GM12878 (cell line): ENCODE measurements around the gene CRIM1. TPM values are rescaled to one million over a fixed set of nuclear protein-coding genes. Genes with fewer than 3 reads are reported as not detected.

Experiments used
- ATAC-seq: fragments of 200-7000 bp; cut with Tn5 transposase; 3 replicates; pipeline ENCODE4 v1.9.1; 2020; ENCODE audit warnings: mild to moderate bottlenecking, moderate library complexity
- BruUV-seq: library from RNA; stranded (reverse); fragments of 400-500 nt; replicated peaks from 2 replicates; lab custom pipeline; 2021; lab: Mats Ljungman, UMichigan
- CTCF ChIA-PET: fragments of 300-600 bp; sonication (Branson Sonifier 250); formaldehyde crosslinking; extraction: SDS; loops from one replicate; lab custom pipeline; 2021; ENCODE audit warnings: inconsistent platforms; lab: Yijun Ruan, JAX
- POLR2A ChIA-PET: fragments of 350-600 bp; formaldehyde crosslinking; extraction: SDS; loops from one replicate; lab custom pipeline; 2021; ENCODE audit warnings: inconsistent platforms; lab: Charles Lee
- RAD21 ChIA-PET: fragments of 300-600 bp; sonication (Branson Sonifier 250); formaldehyde crosslinking; loops from one replicate; lab custom pipeline; 2023; ENCODE audit warnings: antibody characterized with exemption; ENCODE audit not compliant: unreplicated experiment; lab: Charles Lee
- SMC1A ChIA-PET: fragments of 300-600 bp; sonication (Branson Sonifier 250); formaldehyde crosslinking; loops from one replicate; lab custom pipeline; 2023; ENCODE audit not compliant: unreplicated experiment, uncharacterized antibody; lab: Charles Lee
- DNase-seq: peaks from one replicate; pipeline ENCODE4 v3.0.0-alpha.2; 2011; ENCODE audit warnings: low read depth, low spot score
- FAIRE-seq: peaks from 3 replicates; lab custom pipeline; 2011; peaks lifted over from hg19 to GRCh38; lab: Jason Lieb, UNC
- H2AFZ ChIP-seq: 2 replicates; pipeline ENCODE4 v1.6.0; 2011; ENCODE audit warnings: low read depth, low read length, control low read depth; ENCODE audit not compliant: control insufficient read depth
- H3K27ac ChIP-seq: 2 replicates; pipeline ENCODE4 v1.5.1; 2011; ENCODE audit warnings: control low read depth; ENCODE audit not compliant: control insufficient read depth, insufficient read depth
- H3K27me3 ChIP-seq, 2 experiments: replicated peaks in 1 of 2; 2 replicates each; pipeline versions ENCODE4 v1.6.0 to v1.6.1; 2011; ENCODE audit warnings: low read length in 1 of 2; ENCODE audit not compliant: control insufficient read depth in 2 of 2, insufficient read depth in 2 of 2
- H3K36me3 ChIP-seq, 2 experiments: 2 replicates each; pipeline ENCODE4 v1.5.1; 2011; ENCODE audit warnings: low read length in 1 of 2; ENCODE audit not compliant: control insufficient read depth in 2 of 2, insufficient read depth in 2 of 2
- H3K4me1 ChIP-seq: 2 replicates; pipeline ENCODE4 v1.6.1; 2011; ENCODE audit warnings: mild to moderate bottlenecking, low read length, moderate library complexity, mixed read lengths; ENCODE audit not compliant: control insufficient read depth, insufficient read depth
- H3K4me2 ChIP-seq: 2 replicates; pipeline ENCODE4 v1.6.0; 2011; ENCODE audit warnings: control low read depth; ENCODE audit not compliant: control insufficient read depth, insufficient read depth
- H3K4me3 ChIP-seq: fragments of 200-600 bp; sonication (generic); 2 replicates; pipeline ENCODE4 v1.5.1; 2016
- H3K79me2 ChIP-seq: 2 replicates; pipeline ENCODE4 v1.6.0; 2011; ENCODE audit warnings: low read length; ENCODE audit not compliant: control insufficient read depth, insufficient read depth
- H3K9ac ChIP-seq: 2 replicates; pipeline ENCODE4 v1.8.0; 2011; ENCODE audit warnings: low read length, control low read depth, mixed read lengths; ENCODE audit not compliant: control insufficient read depth, insufficient read depth
- H3K9me3 ChIP-seq: replicated peaks from 3 replicates; pipeline ENCODE4 v1.5.1; 2011; ENCODE audit warnings: mild to moderate bottlenecking, low read length; ENCODE audit not compliant: control insufficient read depth, insufficient read depth
- H4K20me1 ChIP-seq: 2 replicates; pipeline ENCODE4 v1.6.0; 2011; ENCODE audit not compliant: control insufficient read depth, insufficient read depth
- CHD4 ChIP-seq: fragments of 200-600 bp; sonication (generic); IDR thresholded peaks from 2 replicates; pipeline ENCODE4 v1.6.1; 2016; ENCODE audit warnings: mild to moderate bottlenecking
- CREB1 ChIP-seq: IDR thresholded peaks from 2 replicates; pipeline ENCODE4 v1.6.1; 2012; ENCODE audit warnings: low read depth, mild to moderate bottlenecking, inconsistent platforms
- ETV6 ChIP-seq, 2 experiments: fragments of 450-650 bp in 1 of 2; IDR thresholded peaks in 1 of 2; conservative IDR thresholded peaks in 1 of 2; 2 replicates each; pipeline ENCODE4 v1.6.1; 2014; ENCODE audit warnings: antibody characterized with exemption in 1 of 2, borderline replicate concordance in 1 of 2, low read depth in 1 of 2, mild to moderate bottlenecking in 1 of 2, moderate library complexity in 1 of 2
- HDGF ChIP-seq: fragments of 450-650 bp; IDR thresholded peaks from 2 replicates; pipeline ENCODE4 v1.6.1; 2016; ENCODE audit warnings: antibody characterized with exemption
- MYB ChIP-seq: fragments of 150-350 bp; IDR thresholded peaks from 2 replicates; pipeline ENCODE4 v1.6.1; 2014; ENCODE audit warnings: mild to moderate bottlenecking, low read depth, low read length, borderline replicate concordance
- NBN ChIP-seq: fragments of 450-650 bp; IDR thresholded peaks from 2 replicates; pipeline ENCODE4 v1.6.1; 2016
- ZNF207 ChIP-seq: fragments of 450-650 bp; IDR thresholded peaks from 2 replicates; pipeline ENCODE4 v1.6.1; 2014; ENCODE audit warnings: antibody characterized with exemption, mild to moderate bottlenecking, borderline replicate concordance
- ZSCAN29 ChIP-seq: fragments of 450-650 bp; IDR thresholded peaks from 2 replicates; pipeline ENCODE4 v1.6.1; 2017; ENCODE audit warnings: mild to moderate bottlenecking, moderate library complexity
- in situ Hi-C: fragments of 300-500 bp; cut with MboI; formaldehyde crosslinking; loops from 9 replicates; pipeline ENCODE4 v1.14.3; 2018; ENCODE audit warnings: mixed read lengths
- intact Hi-C: fragments of 100-400 bp; cut with micrococcal nuclease; formaldehyde crosslinking; loops from one replicate; pipeline ENCODE4 v1.14.2; 2022; ENCODE audit not compliant: unreplicated experiment
- polyA plus RNA-seq, 11 experiments: library from polyadenylated mRNA; depleted of rRNA in 4 of 11; unstranded in 6 of 11; stranded (reverse) in 5 of 11; fragments of >200 nt; fragmentation: Nextera tagmentation in 4 of 11; fragmentation: Illumina TruSeq in 1 of 11; extraction: Ambion mirVana in 4 of 11; extraction: Trizol in 1 of 11; gene quantifications; 1 replicate in 1 of 11; 2 replicates in 10 of 11; pipeline versions ENCODE4 v1.2.1 to v1.2.3, GENCODE V29; 2011 to 2016; ENCODE audit warnings: inconsistent platforms in 2 of 11, missing spikeins in 2 of 11, low read depth in 1 of 11
- total RNA-seq, 4 experiments: library from RNA; depleted of rRNA in 3 of 4; stranded (reverse); fragments of >200 nt in 3 of 4; fragmentation: Illumina TruSeq in 1 of 4; extraction: Trizol in 1 of 4; gene quantifications; 2 replicates each; pipeline versions ENCODE4 v1.2.1 to v1.2.3, GENCODE V29; 2013 to 2021
- TF ChIP-seq, protein P1 (sequence below): fragments of 450-650 bp; formaldehyde crosslinking; IDR thresholded peaks from 2 replicates; pipeline ENCODE4 v1.4.0; 2020; ENCODE audit warnings: mild to moderate bottlenecking, moderate library complexity
- TF ChIP-seq, protein P2 (sequence below): fragments of 450-650 bp; IDR thresholded peaks from 2 replicates; pipeline ENCODE4 v1.6.1; 2017; ENCODE audit warnings: mild to moderate bottlenecking, low read depth, inconsistent platforms; ENCODE audit not compliant: poor library complexity, severe bottlenecking
- TF ChIP-seq, protein P3 (sequence below): fragments of 450-650 bp; IDR thresholded peaks from 2 replicates; pipeline ENCODE4 v1.6.1; 2017; ENCODE audit warnings: low read depth, mild to moderate bottlenecking, moderate library complexity

CRIM1 gene
- total and polyA plus RNA-seq, 10 of the 15 experiments (the other 5 are each of a cell fraction or from before 2014, with no cell fraction given) = 0.42 to 7.4 (median 3.1) TPM

DNA sequence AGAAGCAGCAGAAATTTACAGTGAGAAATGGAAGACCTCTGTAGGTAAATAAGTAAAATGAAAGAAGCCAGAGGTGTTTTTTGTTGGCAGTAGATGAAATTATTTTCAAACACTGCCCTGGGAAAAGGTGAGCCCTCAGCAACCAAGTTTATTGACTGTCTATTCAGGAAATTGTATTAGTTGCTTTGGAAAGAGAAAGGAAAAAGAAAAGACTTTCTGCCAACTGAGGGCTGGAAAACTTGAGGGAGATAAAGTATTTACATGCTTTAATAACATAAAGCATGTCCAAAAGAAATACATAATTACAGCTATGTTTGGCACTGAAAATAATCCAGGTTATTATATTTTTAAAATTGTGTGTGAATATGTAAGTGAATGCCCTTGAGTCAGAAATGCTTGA, 14.7 kb downstream of the CRIM1 start:
- H3K36me3 ChIP-seq = no peaks in the 10 kb centered on the region
- FAIRE-seq (no peak), DNase-seq (no peak), ATAC-seq (no peak)
- H3K4me3 ChIP-seq = no peak overlapping the region
- no TSS peak for BruUV-seq
- ChIA-PET RAD21 (no interaction called here), POLR2A (no interaction called here), CTCF (no interaction called here), SMC1A (interaction anchor here (1.1 to 1.2 kb wide), 2 partner anchors 17 to 136 kb away, joined by 3 read pairs; no protein-coding TSS in a partner anchor)
- in situ Hi-C loops = no loop called here
- H3K4me1 ChIP-seq = no peaks in the 10 kb centered on the region
- H3K27me3 ChIP-seq = no peaks in the 10 kb centered on the region
- no peaks in the 10 kb centered on the region for H3K9me3 ChIP-seq
- no peak overlapping the region for H2AFZ ChIP-seq
- H3K27ac ChIP-seq = no peak overlapping the region
- TF ChIP-seq CREB1 = no peak
- no peak for TF ChIP-seq ZSCAN29
- no peak for TF ChIP-seq MYB
- TF ChIP-seq, protein P1, sequence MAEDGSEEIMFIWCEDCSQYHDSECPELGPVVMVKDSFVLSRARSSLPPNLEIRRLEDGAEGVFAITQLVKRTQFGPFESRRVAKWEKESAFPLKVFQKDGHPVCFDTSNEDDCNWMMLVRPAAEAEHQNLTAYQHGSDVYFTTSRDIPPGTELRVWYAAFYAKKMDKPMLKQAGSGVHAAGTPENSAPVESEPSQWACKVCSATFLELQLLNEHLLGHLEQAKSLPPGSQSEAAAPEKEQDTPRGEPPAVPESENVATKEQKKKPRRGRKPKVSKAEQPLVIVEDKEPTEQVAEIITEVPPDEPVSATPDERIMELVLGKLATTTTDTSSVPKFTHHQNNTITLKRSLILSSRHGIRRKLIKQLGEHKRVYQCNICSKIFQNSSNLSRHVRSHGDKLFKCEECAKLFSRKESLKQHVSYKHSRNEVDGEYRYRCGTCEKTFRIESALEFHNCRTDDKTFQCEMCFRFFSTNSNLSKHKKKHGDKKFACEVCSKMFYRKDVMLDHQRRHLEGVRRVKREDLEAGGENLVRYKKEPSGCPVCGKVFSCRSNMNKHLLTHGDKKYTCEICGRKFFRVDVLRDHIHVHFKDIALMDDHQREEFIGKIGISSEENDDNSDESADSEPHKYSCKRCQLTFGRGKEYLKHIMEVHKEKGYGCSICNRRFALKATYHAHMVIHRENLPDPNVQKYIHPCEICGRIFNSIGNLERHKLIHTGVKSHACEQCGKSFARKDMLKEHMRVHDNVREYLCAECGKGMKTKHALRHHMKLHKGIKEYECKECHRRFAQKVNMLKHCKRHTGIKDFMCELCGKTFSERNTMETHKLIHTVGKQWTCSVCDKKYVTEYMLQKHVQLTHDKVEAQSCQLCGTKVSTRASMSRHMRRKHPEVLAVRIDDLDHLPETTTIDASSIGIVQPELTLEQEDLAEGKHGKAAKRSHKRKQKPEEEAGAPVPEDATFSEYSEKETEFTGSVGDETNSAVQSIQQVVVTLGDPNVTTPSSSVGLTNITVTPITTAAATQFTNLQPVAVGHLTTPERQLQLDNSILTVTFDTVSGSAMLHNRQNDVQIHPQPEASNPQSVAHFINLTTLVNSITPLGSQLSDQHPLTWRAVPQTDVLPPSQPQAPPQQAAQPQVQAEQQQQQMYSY = no peak
- TF ChIP-seq, protein P2, sequence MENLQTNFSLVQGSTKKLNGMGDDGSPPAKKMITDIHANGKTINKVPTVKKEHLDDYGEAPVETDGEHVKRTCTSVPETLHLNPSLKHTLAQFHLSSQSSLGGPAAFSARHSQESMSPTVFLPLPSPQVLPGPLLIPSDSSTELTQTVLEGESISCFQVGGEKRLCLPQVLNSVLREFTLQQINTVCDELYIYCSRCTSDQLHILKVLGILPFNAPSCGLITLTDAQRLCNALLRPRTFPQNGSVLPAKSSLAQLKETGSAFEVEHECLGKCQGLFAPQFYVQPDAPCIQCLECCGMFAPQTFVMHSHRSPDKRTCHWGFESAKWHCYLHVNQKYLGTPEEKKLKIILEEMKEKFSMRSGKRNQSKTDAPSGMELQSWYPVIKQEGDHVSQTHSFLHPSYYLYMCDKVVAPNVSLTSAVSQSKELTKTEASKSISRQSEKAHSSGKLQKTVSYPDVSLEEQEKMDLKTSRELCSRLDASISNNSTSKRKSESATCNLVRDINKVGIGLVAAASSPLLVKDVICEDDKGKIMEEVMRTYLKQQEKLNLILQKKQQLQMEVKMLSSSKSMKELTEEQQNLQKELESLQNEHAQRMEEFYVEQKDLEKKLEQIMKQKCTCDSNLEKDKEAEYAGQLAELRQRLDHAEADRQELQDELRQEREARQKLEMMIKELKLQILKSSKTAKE = no peak
- TF ChIP-seq HDGF = no peak
- no peak for TF ChIP-seq ETV6 (conservative IDR thresholded peaks at IDR 0.05 in 1 of 2, IDR thresholded peaks at IDR 0.05 in 1 of 2; ENCODE audit: borderline replicate concordance in 1 of 2, low read depth in 1 of 2)
- TF ChIP-seq, protein P3, sequence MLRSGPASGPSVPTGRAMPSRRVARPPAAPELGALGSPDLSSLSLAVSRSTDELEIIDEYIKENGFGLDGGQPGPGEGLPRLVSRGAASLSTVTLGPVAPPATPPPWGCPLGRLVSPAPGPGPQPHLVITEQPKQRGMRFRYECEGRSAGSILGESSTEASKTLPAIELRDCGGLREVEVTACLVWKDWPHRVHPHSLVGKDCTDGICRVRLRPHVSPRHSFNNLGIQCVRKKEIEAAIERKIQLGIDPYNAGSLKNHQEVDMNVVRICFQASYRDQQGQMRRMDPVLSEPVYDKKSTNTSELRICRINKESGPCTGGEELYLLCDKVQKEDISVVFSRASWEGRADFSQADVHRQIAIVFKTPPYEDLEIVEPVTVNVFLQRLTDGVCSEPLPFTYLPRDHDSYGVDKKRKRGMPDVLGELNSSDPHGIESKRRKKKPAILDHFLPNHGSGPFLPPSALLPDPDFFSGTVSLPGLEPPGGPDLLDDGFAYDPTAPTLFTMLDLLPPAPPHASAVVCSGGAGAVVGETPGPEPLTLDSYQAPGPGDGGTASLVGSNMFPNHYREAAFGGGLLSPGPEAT = no peak
- no peak for TF ChIP-seq CHD4
- TF ChIP-seq ZNF207 = no peak
- TF ChIP-seq NBN = no peak
- no peaks in the 10 kb centered on the region for H4K20me1 ChIP-seq
- H3K9ac ChIP-seq = no peak overlapping the region
- H3K4me2 ChIP-seq = no peak overlapping the region
- no peaks in the 10 kb centered on the region for H3K79me2 ChIP-seq
- intact Hi-C loops = no loop called here
